Erythroblast (primary cell): Measurements from ENCODE around the gene HSD11B1L.

ENCODE experiments used
- GATA1 ChIP-seq: IDR thresholded peaks from 2 replicates; pipeline ENCODE4 v1.6.1; 2011; ENCODE audit warnings: low read depth, mild to moderate bottlenecking, control low read depth, low read length, moderate library complexity
- POLR2A ChIP-seq: IDR thresholded peaks from 2 replicates; pipeline ENCODE4 v1.6.1; 2011; ENCODE audit warnings: mild to moderate bottlenecking, low read length

DNA sequence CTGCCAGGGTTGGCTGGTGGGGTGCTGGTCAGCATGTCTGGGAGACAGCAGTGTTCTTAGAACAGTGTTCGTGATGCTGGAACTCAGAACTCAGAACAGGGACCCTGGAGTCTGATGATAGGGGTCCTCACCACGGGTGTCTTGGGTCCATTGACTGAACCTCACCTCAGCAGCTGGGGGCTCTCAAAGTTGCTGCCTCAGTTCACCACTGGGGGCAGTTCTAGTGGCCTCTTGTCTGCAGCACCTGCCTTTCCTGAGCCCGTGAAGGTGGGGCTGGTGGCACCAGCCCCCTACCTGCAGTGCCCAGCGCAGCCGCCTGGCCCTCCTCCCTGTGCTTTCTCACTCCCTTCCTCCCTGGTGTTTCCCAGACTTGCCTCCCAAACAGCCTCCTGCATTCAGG is 29.5 kb upstream of the HSD11B1L start:
- TF ChIP-seq POLR2A = no peak
- TF ChIP-seq GATA1 = no peak
